Activated CD8-positive, alpha-beta memory T cell treated with anti-CD3 and anti-CD28 coated beads, Interleukin-2, amount 50 U/mL, for 4 hours (primary cell): ENCODE measurements around the gene SLAIN2.

Source experiments
- DNase-seq: peaks from one replicate; pipeline ENCODE4 v3.0.0-alpha.2; 2020

SLAIN2 gene

DNA sequence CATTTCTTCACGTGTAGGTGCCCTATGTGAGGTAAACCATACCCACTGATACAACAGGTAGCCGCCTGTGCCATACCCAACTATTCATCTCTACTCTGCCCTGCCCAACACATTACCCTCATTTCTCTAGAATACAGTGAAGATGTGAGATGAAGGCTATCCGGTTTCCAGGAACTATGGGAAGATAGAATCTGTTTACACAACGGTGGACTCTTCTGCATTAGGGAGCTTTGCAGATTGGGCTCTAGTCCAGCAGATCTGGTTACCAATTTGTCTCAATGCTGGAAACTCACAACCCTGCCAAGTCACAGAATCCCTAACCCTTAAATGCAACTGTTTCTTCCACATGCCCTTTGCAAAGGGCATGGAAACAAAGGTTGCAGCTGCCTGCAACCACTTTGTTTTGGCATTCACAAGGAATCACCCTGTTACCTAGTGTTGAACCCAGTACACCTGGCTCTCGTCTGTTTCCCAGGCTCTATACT, 6.4 kb upstream of the SLAIN2 start:
- no peak for DNase-seq

DNA sequence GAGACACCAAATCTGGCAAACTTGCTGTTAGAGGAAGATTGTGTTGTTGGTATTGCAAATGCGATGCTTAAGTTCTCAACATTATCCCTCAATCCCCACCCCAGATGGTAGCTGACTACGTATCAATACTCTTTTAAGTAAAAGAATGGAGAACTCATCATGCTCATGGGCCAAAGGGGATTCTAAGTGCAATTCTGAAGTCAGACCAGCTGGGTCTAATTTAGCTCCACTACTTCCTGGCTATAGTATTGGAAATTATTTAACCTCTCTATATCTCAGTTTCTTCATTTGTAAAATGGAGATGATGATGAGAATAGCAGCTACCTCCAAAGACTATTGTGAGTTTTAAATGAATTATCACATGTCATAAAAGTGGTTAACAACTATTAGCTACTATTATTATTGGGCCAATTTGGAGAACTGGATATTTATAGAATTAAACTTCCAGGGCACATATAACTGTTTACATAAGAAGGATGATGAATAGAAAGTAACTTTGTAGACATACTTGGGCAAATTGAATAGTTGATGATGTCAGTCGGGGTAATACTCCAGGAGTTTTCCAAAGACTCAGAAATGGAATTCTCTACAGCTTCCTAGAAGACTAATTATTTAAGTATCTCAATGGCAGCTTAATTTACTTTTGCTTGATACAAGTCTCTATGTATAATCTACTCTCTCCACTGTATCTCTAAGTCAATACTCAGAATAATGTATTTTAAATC, 5.0 kb upstream of the SLAIN2 start:
- no peak for DNase-seq

DNA sequence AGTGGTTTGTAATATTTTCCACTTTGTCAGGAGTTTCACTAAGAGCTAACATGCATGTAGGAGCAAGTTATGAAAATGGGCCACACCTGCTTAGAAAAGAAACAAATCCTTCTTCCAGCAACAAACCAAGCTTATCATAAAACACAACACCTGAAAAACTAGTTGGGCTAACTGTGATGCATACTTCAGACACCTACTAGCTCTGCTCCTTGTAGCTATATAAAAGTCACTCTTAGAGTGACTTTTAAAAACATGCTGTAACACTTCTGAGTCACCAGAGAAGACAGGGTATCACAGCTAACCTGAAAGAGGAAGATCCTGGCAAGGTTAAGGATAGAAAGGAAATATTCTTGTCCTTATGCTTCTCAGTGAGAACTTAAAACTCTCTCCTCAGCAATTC, 3.6 kb upstream of the SLAIN2 start:
- no peak for DNase-seq

DNA sequence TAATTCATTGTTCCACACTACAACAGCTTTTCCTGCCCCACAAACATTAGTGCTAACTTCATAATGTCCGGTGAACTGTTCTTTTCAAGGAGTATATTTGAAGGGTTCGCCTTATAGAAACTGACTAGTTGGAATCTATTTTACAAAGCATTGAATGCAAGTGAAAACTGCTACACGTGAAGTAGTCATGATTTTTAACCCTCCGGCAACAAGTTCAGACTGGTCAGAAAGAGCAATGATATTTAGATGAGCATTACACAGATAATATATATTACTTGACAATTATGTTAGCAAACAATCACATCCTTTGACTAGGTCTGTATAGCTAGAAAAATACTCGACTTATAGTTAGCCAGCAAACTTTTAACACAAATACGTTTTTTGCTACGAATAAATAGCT, 1.7 kb upstream of the SLAIN2 start:
- DNase-seq = no peak

DNA sequence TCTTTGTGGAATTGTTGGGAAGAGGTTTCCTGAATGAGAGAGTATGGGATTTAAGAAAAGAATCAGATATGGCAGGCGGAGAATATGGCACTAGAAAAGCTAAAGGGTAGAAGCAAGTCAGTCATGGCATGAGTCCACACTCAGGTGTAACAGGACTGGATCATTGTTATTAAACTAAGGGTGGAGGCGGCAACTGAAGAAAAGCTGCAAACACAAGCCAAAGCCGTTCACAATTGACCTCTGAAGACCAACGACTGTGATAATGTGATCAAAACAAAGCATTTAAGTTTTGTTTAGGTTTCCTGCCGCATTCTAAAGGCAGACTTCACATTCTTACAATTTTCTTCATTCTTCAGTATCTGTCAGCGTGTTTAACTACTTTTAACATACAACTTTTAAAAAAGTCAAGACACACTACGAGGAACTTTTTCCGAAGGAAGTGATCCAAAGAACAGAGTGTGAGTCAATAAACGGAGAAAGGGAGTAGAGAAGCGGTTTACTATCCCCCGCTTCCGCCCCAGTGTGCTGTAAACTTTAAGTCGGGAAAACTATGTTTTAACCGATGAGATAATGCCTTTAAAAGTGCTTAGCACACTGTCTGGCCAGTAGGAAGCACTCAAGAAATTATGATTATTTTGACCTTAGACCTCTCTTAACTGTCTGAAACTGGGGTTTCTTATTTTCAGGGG, 909 bp upstream of the SLAIN2 start:
- DNase-seq = peak; percentile 24

DNA sequence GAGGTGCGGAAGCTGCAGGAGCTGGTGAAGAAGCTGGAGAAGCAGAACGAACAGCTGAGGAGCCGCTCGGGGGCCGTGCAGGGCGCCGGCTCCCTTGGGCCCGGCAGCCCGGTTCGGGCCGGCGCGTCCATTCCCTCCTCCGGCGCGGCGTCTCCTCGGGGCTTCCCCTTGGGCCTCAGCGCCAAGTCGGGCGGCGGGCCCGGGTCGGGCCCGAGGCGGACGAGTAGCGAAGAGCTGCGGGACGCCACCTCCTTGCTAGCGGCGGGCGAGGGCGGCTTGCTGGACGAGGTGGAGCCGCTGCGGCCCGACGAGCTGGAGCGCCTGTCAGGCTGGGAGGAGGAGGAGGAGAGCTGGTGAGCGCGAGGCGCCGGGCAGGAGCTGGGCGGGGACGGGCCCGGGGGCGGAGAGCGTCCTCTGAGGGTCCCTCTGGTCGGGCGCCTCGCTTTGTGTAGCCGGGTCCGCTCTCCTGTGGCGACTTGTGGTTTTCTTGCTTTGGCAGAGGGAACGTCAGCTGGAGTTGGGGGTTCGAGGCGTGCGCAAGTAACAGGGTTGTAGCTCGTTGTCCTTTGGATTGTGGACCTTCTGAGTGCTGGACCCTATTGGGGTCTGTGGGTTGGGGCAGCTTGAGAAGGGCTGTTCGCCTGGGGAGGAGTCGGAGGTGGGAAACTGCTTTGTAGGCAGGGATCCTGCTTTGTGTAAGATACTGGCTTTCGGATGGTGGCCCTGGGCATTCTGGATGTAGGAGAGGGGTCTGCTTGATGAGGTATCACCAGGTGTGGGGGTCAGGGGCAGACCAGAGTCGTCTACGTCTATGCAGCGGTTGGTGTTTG, 662 bp downstream of the SLAIN2 start:
- peak; percentile 44 for DNase-seq

DNA sequence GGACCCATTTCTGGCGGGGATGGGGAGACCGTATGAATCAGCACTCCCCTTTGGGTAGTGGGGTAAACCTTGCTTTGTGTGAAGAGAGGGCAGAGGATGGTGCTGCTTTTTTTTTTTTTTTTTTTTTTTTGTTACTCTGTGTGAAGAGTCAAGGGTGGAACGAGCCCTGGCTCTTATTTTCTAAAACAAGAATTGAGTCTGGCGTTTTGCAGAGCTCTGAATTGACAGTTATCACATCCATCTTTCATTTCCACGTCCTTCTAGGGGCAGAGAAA, 1.2 kb downstream of the SLAIN2 start:
- DNase-seq = no peak

DNA sequence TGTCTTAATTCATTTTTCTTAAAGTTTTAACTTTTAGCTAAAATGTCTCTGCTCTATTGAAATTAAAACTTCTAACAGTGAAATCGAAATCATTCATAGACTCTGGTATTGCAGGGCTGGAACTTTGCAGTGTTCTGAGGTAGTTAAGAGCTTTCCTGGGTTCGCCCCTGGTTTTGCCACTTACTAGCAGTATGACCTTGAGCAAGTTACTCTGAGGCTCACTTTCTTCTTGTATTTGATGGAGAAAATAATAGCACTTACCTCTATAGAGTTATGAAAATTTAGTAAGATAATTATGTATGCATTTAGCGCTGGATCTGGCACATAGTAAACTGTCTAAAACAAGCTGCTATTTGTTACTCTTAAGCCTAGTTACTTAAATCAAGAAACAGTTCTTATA, 1.7 kb downstream of the SLAIN2 start:
- no peak for DNase-seq

DNA sequence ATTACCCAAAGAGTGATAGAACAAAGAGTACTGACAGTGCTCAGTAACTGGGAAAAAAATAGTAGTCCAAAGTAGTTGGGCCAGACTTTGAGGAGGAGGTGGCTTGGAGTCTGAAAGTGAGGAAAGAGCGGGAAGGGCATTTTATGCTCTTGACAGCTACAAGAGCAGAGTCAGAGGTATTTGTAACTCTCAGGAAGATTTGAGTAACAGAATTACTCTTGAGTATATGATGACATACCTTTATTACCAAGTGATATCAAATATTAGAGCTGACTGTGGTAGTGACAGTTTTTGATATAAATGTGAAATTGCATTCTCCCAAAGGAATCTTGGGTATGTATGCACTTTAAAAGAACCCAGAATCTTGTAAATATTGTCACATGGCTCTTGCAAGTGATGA, 2.2 kb downstream of the SLAIN2 start:
- no peak for DNase-seq

DNA sequence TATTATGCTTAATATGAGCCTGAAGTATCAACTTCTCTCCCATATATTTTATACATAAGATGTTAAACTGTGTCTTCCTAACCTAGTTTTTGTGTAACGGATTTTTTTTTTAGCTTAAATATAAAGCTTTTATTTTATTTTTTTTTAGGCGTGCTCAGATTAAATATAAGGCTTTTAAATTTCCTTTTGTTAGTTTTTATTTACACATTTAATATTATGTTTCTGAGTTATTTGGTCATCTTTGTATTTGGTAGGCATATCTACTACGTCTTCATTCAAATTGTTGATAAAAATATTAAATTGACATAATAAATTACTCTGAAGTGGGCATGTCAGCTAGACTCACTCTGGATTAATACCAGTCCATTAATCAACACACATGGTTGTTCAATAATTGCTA, 4.2 kb downstream of the SLAIN2 start:
- DNase-seq = no peak

DNA sequence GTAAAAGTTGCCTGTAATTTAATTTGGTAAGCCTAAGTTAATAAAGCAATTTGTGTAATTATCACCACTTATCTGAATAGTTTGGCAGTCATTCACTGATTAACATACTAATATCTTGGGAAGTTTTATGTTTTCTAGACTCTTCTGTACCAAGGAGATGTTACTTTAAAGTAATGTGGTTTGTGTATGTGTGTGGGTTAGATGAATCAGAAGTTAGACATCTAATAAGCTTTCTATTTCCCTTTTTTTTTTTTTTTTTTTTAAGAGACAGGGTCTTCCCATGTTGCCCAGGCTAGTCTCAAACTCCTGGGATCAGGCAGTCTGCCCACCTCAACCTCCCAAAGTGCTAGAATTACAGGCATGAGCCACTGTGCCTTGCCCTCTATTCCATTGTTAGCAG, 5.3 kb downstream of the SLAIN2 start:
- DNase-seq = no peak

DNA sequence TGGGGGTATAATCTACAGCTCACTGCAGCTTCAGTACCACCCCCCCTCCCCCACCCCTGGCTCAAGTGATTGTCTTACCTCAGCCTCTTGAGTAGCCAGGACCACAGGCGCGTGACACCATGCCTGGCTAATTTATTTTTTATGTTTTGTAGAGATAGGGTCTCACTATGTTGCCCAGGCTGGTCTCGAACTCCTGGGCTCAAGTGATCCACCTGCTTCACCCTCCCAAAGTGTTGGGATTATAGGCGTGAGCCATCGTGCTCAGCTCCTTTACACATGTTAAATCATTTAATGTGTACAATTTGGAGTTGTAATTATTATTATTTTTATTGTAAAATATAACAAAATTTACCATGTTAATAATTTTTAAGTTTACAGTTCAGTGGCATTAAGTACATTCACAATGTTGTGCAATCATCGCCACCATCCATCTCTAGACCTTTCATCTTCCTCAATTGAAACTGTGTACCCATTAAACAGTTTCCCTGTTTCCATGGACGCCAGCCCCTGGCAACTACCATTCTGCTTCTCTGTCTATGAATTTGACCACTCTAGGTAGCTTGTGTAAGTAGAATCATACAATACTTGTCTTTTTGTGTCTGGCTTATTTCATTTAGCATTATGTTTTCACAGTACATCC, 6.1 kb downstream of the SLAIN2 start:
- DNase-seq = no peak

DNA sequence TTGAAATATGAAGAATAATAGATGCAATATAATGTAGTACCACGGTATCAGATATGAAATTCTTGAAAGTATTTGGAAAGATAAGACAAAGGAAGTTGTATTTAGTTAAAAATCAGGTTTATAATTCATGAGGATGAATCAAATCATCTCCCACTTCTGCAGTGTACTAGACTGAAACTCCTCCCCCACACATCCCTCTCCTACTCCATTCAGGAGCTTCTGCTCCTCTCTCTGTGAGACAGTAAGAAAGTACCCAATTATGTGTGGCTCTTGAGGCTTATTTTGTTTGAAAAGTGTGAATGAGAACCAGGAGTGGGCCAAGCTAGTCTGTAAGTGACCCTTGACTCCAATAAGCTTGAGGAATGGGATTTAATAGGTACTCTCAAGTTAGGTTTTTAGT, 9.5 kb downstream of the SLAIN2 start:
- no peak for DNase-seq

DNA sequence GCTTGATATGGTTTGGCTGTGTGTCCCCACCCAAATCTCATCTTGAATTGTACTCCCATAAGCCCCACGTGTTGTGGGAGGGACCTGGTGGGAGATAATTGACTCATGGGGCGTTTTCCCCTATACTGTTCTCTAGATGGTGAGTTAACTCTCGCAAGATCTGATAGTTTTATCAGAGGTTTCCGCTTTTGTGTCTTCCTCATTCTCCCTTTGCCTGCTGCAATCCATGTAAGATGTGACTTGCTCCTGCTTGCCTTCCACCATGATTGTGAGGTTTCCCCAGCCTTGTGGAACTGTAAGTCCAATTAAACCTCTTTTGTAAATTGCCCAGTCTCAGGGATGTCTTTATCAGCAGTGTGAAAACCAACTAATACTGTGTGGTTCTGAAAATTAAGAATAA, 11.5 kb downstream of the SLAIN2 start:
- no peak for DNase-seq

DNA sequence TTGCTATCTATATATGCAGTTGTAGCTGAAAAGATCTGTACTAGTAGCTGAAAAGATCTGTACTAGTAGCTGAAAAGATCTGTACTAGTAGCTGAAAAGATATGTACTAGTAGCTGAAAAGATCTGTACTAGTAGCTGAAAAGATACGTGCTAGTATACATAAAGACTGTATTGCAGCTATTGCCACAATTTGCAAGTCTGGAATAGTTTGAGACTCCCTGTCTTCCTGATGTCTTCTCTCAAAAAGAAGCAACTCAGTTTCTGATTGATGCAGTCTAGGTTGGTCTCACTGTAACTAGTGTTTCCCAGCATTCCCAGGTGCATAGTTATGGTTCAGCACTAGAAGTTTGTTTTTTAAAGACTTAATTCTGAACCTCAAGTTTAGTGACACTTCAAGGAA, 15.0 kb downstream of the SLAIN2 start:
- no peak for DNase-seq

DNA sequence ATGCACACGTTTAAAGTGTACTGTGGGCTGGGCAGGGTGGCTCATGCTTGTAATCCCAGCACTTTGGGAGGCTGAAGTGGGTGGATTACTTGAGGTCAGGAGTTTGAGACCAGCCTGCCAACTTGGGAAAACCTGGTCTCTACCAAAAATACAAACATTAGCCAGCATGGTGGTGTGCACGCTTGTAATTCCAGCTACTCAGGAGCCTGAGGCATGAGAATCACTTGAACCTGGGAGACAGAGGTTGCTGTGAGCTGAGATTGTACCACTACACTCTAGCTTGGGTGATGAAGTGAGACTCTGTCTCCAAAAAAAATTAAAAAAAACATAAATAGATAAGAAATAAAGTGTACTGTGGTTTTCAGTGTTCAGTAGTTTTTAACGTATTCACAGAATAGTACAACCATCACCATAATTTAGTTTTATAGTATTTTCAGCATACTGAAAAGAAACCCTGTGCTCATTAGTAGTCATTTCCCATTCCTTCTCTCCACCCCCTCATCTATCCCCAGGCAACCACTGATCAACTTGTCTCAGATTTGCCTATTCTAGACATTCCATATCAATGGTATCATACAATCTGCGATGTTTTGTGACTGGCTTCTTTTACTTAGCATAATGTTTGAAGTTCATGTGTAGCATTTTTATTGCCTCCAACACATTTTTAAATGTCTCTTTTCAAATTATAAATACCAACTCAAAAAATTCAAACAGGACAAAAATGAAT, 19.1 kb downstream of the SLAIN2 start:
- no peak for DNase-seq

DNA sequence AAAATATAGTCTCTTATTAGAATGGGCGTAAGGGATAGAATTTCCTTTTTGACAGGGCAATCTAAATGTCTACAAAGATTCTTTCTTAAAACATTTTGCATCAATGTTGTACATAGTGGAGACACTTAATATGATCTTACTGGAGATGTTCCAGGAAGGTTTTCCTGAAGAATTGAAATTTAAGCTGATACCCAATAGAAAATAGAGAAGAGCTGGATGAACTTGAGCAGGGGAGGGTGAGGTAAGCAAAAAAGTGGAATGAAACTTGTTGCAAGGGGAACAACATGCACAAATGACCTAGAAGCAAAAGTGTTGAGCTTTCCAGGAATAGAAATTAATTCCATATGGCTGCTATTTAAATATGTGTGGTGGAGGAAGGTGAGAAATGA, 19.7 kb downstream of the SLAIN2 start:
- no peak for DNase-seq

DNA sequence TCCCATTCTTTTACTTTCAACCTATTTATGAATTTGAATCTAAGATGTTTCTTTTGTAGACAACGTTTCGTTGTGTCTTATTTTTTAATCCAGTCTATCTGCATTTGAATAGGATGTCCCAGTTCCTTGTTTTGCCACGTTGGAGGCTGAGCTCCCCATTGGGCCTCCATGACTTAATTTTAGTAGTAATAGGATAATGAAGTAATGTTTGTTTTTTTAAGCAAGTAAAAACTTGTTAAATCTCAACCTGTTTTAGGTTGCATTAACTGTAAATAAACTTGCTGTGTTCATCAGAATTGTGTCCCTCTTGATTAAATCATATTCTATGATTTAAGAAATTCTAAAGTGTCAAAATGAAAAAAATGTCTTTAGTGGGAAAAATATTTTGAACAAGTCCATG, 25.3 kb downstream of the SLAIN2 start:
- no peak for DNase-seq

DNA sequence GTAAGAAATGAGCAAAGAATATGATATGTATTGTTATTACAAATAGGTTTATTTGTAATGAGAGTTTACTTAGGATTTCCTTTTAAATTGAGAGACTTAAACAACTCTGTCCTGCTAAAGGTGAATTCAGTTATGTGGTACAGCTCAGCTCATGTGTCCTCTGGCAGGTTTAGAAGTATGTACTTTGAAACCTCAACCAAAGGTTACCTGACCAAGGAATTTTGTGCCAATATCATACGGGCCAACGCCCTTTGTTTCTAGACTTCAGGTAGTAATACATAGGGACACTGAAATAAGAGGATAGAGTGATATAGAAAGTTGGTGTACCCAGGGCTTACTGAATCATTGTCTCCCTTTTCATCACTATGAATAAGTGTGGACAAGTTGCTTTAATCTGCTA, 25.7 kb downstream of the SLAIN2 start:
- no peak for DNase-seq

DNA sequence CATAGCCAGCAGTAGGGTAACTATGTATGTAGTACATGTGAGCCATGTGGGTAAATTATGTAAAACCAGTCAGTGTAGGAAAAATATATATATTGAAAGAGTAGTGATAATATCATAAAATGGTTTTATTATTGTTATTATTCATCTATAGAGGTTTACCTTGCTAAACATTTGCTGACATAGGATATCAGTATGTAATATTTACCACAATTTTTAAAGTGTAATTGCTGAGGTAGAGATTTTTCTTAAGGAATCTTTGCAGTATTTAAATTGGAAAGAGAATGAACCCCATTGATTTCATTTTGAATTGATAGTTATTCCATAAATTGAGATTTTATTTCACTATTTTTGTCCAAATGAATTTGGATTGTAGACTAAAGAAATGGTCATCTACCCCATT, 27.1 kb downstream of the SLAIN2 start:
- DNase-seq = no peak

DNA sequence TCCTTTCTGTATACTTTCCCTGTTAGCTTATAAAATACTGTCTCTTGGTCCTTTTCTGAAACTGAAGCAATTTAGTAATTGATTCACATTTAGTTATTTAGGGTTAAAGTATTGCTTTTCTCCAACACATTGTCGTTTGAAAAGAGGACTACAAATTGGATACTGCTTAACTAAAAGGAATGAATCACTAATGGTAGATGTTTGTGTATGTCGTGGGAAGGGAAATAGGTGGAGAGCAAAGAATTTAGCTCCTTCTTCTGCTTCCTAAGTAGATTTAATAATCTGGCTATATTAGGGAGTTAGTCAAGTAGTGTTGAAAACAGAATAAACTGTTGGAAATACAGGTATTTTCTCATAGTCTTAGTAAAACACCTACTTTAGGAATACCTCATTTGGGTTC, 27.9 kb downstream of the SLAIN2 start:
- no peak for DNase-seq

DNA sequence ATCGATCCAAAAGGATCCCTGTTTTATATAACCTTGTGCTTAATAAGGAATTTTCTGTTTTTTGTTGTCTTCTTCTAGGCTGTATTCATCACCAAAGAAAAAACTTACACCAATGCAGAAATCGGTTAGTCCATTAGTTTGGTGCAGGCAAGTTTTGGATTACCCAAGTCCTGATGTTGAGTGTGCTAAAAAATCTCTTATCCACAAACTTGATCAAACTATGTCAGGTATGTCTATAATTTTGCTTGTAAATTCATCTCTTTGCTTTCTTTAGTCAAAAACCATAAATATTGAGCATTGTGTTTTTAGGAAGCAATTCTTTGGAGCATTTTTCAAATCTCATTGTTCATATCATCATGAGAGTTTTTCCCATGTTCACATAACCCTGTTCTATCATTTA, 28.4 kb downstream of the SLAIN2 start:
- no peak for DNase-seq
